Adrenal gland (tissue), 5 donors: Measurements from ENCODE around the gene PTPRD.

Experiments used
- CTCF ChIP-seq, 6 experiments: fragments of 450-650 bp in 4 of 6; fragments of 200-600 bp in 2 of 6; sonication (generic) in 1 of 6; IDR thresholded peaks; 1 replicate in 5 of 6; 2 replicates in 1 of 6; pipeline versions ENCODE4 v1.5.1 to v1.8.0; 2016 to 2021; ENCODE audit warnings: antibody characterized with exemption in 6 of 6, mild to moderate bottlenecking in 2 of 6, moderate library complexity in 1 of 6
- POLR2A ChIP-seq, 2 donors: fragments of 450-650 bp; IDR thresholded peaks; one replicate each; pipeline ENCODE4 v1.6.1; 2017; ENCODE audit warnings: antibody characterized with exemption in 2 of 2, mild to moderate bottlenecking in 2 of 2, moderate library complexity in 1 of 2
- donor health status: DM: no; HTN: no; CAD: no.

DNA sequence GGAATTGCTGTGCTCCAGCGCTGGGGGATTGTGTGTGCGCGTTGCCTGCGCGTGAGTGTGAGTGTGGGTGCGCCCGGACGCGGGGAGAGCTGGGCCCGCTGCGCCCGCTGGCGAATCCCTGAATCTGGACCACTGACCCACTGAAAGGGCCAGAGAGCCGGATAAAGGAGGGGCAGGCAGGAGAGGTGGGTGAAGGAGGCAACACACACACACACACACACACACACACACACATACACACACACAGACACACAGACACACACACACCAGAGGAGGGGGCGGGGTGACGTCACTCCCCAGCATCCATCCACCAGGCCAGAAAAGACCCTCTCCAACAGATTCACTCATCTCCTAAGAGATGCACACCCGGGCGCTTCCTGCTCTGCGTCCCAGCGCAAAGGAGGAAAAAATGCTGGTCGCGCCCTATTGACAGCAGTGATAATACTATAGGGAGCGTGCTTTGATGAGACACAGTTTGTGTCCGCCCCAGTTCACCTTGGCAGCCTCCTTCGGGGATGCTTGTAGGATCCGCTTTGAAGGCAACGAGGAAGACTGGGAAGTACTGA is 1754.1 kb downstream of the PTPRD start:
- TF ChIP-seq CTCF (IDR thresholded peaks at IDR 0.05): no peak
- TF ChIP-seq POLR2A (IDR thresholded peaks at IDR 0.05): no peak
